Tibial nerve (tissue), 4 donors: ENCODE results near the gene WWC2.

Experiments
- EP300 ChIP-seq, 2 donors: sonication (generic); formaldehyde crosslinking; IDR thresholded peaks; one replicate each; pipeline ENCODE4 v1.6.1; 2017; ENCODE audit warnings: antibody characterized with exemption in 2 of 2, mild to moderate bottlenecking in 1 of 2
- POLR2A ChIP-seq, 2 donors: fragments of 450-650 bp; IDR thresholded peaks; one replicate each; pipeline ENCODE4 v1.6.1; 2017; ENCODE audit warnings: antibody characterized with exemption in 2 of 2, mild to moderate bottlenecking in 2 of 2, moderate library complexity in 2 of 2
- TF ChIP-seq, protein P1 (sequence below), 5 experiments: fragments of 200-600 bp in 3 of 5; fragments of 450-650 bp in 2 of 5; sonication (generic) in 3 of 5; IDR thresholded peaks; one replicate each; pipeline ENCODE4 v1.5.1; 2016 to 2019; ENCODE audit warnings: antibody characterized with exemption in 5 of 5, mild to moderate bottlenecking in 3 of 5, moderate library complexity in 2 of 5

DNA sequence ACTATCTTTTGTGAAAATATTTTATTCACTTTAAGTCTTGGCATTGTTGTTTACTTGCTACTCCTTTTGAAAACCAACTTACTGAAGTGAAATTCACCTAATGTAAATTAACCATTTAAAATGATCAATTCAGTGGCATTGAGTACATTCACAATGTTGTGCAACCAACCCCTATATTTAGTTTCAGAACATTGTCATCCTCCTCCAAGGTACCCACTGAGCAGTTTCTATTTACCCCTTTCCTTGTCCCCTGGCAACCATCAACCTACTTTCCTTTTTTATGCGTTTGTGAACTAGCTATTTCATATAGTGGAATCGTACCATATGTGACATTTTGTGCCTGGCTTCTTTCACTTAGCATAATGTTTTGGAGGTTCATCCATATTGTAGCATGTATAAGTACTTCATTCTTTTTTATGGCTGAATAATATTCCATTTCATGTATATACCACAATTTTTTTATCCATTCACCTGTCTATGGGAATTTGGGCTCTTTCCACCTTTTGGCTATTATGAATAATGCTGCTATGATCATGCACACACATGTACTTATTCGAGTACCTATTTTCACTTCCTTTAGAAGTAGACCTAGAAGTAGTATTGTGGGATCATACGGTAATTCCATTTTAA, 85.0 kb downstream of the WWC2 start:
- TF ChIP-seq, protein P1, sequence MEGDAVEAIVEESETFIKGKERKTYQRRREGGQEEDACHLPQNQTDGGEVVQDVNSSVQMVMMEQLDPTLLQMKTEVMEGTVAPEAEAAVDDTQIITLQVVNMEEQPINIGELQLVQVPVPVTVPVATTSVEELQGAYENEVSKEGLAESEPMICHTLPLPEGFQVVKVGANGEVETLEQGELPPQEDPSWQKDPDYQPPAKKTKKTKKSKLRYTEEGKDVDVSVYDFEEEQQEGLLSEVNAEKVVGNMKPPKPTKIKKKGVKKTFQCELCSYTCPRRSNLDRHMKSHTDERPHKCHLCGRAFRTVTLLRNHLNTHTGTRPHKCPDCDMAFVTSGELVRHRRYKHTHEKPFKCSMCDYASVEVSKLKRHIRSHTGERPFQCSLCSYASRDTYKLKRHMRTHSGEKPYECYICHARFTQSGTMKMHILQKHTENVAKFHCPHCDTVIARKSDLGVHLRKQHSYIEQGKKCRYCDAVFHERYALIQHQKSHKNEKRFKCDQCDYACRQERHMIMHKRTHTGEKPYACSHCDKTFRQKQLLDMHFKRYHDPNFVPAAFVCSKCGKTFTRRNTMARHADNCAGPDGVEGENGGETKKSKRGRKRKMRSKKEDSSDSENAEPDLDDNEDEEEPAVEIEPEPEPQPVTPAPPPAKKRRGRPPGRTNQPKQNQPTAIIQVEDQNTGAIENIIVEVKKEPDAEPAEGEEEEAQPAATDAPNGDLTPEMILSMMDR (IDR thresholded peaks at IDR 0.05) = no peak
- TF ChIP-seq EP300 (IDR thresholded peaks at IDR 0.05) (no peak), POLR2A (IDR thresholded peaks at IDR 0.05) (no peak)
